GM19328 (cell line): ENCODE measurements around the gene PTPN7.
"Not testable (repeated sequence)": the region's sequence is repeated elsewhere in the genome, so short reads cannot be mapped to it uniquely, and the experiment has no call there.

Experiments
- ATAC-seq: cut with Tn5 transposase; IDR thresholded peaks from one replicate; pipeline ENCODE4 v1.9.1; 2021; ENCODE audit warnings: mild to moderate bottlenecking, moderate library complexity; ENCODE audit not compliant: unreplicated experiment

PTPN7 gene

DNA sequence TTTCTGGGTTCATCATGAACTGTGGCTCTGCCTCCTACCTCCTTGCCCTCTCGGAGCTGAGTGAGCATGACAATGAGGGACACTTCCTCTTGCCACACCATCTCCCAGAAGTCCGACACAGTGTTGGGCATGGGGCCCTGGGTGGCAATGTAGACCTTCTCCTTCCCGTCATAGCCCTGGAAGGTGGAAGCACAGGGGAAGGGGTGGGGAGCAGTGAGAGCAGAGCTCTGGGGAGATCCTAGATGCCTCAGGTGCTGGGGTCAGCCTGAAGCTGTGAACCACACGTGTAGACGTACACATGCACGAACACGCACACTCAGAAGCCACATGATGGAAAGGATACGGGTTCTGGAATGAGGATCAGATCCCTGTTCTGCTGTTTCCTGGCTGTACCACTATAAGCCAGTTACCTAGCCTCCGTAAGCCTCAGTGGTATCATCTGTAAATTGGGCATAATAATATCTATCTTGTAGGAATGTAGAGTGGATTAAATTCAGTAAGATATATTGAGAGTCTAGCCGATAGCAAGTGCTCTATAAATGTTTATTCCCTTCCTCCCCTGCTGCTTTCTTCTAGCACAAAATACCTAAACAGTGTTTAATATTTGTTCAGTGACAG is 6.1 kb downstream of the PTPN7 start:
- no peak for ATAC-seq

DNA sequence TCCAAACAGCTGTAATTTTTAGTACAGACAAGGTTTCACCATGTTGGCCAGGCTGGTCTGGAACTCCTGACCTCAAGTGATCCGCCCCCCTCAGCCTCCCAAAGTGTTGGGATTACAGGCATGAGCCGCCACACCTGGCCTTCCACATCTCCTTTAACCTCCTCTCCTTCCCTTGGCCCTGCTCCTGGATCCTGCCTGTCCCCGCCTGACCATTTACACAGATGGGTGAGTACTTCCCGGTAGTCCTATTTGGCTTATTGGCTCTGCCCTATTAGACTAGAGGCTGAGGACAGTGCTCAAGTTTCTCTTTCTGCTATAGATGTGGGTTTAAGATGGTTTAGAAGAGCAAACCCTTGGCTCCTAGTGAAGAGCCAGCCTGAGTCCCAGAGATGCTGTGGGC is 7.1 kb downstream of the PTPN7 start:
- no peak for ATAC-seq

DNA sequence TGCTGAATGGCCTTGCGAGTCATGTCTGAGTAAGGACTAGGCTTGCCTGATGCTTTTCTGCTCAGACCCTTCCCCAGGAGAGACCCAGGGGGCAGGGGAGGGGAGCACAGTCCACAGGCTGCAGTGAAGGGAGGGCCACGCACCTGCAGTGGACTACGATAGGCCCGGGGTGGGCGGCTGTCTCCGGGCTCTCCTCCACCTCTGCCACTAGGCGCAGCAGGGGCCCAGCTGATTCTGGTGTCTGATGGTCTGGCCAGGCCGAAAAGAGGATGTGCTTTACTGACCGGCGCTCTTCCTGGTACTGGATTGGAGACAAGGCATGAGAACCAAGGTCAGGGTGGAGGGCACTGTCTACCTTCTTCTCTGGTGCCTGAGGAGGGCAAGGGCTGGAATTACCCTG is 8.0 kb downstream of the PTPN7 start:
- ATAC-seq, result no peak

DNA sequence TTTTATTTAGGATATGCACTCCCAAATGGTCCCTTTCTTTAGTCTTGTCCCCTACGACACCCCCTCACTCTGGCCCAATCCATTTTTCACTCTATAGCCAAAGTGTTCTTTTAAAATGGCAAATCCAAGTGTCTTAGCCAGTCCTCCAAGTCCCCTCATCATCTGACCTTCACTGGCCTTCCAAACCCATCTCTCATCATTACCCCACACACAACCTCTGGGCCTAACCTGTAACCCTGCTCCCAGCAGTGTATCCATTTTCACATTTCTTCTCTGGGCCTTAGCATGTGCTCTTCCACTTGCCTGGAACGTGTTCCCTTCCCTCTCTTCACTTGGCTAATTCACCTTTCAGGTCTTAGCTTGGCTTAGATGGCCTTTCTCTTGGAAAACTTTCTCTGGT is 9.4 kb downstream of the PTPN7 start:
- no peak for ATAC-seq

DNA sequence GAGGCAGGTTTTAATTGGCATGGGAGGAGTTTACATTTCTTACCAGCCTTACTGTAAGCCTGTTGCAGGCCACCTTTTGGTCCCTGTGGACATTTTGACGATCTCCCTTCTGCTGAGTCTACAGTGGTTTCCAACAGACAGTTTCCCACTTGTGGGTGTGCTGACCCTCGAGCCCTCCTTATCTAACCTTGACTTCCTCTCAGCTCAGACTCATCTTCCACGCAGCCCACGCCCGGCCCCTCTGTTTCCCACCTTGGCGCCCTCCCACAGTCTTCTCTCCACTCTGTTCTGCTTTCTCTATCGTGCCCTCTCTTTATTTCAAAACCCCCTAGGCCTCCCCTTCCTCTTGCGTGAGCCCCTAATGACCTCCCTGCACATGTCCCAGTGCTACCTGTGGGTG is 9.8 kb downstream of the PTPN7 start:
- ATAC-seq, result no peak

DNA sequence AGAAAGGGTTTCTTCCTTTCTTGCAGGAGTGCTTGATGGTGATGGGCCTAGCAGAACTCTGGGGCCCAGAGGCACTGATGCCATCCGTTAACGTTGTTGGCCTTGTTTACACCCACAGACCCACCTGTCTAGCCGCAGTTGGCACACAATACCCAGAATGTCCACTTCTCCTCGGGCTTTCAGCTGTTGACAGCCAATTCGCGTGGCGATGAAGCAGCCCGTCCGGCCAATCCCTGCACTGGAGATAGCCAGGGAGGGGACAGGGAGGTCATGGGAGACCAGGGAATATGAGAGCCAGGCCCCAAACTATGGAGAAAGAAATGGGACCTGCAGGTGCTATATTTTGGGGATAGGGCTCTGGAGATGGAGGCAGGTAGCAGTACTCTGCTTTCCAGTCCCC is 10.2 kb downstream of the PTPN7 start:
- no peak for ATAC-seq

DNA sequence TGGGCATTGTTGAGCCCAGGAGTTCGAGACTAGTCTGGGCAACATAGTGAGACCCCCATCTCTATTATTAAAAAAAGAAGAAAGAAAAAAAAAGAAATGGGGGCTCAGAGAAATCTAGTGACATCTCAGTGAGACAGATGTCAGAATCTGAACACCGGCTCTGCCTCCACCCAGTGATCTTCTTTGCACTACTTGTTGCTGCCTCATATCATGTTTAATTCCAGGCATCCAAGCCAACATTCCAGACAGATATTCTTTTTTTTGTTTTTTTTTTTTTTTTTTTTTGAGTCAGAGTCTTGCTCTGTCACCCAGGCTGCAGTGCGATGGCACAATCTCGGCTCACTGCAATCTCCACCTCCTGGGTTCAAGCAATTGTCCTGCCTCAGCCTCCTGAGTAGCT is 10.8 kb downstream of the PTPN7 start:
- no peak for ATAC-seq

DNA sequence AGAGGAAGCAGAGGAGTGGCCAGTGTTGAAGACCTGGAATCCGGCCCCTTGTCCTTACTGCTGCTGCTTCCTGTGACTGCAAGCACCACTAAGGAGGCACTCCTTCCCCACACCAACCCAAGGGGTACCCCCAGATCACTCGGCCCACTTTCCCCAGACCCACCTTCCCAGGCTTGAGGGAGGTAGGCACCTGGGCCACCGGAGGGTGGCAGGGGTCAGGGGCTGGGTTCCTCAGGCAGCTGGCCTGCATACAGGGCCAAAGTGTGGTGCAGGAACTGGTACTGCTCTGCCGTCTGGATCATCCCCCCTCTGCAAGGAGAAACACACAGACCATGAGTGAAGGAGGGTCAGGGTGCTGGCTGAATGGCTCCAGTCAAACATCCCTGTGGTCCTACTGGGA is 12.0 kb downstream of the PTPN7 start:
- ATAC-seq, result no peak

DNA sequence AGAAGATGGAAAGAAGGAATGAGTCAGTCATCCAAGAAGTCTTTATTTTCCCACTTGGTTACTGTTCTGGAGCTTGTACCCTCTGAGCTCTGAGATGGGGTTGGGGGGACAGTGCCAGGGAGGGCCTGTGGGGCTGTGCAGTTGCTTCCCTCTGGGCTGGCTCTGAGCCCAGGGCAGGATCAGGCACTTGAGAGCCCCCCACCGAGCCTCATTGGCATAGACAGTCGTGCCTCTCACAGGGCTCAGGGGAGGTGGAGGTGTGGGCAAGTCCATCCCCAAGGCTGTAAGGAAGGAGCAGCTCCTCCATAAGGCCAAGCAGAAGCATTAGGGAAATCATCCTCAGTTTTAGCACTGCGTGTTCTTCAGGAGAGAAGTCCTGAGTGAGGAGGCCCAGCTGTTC is 13.4 kb downstream of the PTPN7 start:
- no peak for ATAC-seq

DNA sequence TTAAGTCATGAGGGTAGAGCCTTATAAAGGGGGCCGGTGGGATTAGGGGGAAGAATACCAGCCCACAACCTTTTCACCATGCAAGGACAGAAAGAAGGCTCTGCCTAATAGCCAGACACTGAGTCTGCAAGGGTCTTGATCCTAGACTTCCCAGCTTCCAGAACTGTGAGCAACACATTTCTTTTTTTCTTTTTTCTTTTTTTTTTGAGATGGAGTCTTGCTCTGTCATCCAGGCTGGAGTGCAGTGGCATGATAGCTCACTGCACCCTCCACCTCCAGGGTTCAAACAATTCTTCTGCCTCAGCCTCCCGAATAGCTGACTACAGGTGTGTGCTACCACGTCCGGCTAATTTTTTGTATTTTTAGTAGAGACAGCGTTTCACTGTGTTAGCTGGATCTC is 14.1 kb downstream of the PTPN7 start:
- no peak for ATAC-seq

DNA sequence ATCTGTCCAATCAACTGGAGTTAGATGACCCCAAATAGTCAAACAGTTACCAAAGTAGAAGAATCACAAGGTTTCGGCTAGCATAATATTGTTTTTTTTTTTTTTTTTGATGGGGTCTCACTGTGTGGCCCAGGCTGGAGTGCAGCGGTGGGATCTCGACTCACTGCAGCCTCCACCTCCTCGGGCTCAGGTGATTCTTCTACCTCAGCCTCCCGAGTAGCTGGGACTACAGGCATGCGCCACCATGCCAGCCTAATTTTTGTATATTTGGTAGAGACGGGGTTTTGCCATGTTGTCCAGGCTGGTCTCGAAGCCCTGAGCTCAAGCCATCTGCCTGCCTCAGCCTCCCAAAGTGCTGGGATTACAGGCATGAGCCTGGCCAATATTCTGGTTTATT is 14.7 kb downstream of the PTPN7 start:
- not testable (repeated sequence) for ATAC-seq

DNA sequence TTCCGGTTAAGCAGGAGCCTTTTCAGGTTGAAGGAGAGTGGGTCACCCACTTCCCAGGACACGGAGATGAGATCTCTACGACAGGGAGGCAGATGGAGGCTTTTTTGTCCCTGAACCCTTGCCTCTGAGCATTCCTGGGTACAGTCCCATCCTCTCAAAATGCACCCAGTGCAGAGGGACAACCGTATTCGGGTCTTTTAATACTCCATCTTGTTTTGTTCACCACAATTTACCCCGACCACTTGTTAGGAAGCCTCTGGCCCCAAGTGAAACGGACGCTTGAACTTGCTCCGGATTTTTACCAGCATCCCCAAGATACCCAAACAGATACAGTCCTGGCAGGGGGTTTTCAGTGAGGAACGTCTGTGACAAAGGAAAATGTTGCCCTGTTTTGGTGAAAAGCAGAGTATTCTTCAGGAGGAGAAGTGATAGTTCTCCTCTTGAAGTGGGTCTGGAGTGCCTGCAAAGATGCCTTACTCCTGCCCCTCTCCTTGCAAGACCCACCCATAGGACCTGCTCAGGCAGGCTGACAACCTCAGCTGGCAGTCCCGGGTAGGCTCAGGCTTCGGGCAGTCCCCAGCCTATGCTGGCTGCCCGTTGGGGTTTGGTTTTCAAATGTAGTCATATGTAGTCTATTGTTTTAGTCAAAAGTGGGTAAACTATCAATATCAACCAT is 15.2 kb downstream of the PTPN7 start:
- ATAC-seq, result no peak

DNA sequence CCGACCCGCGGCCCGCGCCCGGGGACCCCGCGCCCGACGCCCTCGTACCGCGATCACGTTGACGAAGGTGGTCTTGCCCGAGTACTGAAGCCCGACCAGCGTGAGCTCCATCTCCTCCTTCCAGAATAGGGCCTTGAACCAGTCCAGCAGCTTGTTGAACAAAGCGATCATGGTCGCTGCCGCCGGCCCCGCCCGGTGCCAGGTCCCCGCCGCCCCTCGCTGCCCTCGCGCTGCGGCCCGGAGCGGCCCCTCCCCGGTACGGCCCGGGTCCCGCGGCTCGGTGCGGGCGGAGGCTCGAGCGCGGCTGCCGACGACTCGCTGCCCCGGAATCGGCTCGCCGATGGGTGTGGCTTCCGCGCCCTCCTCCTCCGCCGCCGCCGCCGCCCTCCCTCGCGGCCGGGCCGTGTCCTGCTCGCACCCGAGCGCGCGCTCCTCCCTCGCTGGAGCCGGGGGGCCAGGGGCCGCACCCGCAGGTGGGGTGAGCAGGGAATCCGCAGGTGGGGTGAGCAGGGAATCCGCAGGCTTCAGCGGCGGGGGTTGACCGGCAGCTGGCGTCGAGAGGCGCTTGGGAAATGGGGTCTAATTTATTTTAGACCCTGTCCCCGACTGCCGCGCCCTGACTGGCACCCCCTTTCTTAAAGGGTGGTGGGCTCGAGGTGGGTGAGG is 15.9 kb downstream of the PTPN7 start, which contains the start of gene ARL8A:
Gene ARL8A, minus strand, starts transcription at position 336 of the 666 bp plus-strand sequence. Its CDS starts 165 bp downstream, at position 171.
- ATAC-seq, result peak; percentile 59

DNA sequence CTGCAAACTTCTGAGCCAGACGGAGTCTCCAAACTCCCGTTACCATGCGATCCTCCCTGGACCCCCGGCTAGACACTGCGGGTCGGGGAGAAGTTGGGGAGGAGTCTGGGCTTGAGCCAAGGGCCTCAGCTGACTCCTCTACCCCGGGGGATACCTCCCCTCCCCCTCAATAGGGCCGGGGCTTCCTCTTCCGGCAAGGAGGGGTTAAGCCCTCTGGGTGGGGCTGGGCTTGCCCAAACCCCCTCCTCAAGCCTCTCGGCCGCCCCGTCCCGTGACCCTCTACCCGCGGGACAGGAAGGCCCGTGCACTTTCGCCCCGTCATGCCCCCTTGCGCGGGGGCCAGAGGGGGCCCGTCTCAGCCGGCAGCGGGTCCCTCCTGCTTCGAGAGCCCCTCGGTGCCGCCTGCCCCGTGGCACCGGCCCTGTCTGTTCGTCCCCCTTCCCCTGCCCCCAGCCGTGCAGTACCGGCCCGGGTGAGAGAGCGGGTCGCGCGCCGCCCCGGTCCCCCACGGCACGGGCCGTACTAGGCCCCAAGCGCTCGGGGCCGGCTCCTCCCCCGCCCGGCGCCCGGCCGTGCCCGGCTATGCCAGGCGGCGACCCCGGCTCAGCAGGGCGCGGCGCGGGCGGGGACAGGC is 16.5 kb downstream of the PTPN7 start:
- ATAC-seq, result peak; percentile 47

DNA sequence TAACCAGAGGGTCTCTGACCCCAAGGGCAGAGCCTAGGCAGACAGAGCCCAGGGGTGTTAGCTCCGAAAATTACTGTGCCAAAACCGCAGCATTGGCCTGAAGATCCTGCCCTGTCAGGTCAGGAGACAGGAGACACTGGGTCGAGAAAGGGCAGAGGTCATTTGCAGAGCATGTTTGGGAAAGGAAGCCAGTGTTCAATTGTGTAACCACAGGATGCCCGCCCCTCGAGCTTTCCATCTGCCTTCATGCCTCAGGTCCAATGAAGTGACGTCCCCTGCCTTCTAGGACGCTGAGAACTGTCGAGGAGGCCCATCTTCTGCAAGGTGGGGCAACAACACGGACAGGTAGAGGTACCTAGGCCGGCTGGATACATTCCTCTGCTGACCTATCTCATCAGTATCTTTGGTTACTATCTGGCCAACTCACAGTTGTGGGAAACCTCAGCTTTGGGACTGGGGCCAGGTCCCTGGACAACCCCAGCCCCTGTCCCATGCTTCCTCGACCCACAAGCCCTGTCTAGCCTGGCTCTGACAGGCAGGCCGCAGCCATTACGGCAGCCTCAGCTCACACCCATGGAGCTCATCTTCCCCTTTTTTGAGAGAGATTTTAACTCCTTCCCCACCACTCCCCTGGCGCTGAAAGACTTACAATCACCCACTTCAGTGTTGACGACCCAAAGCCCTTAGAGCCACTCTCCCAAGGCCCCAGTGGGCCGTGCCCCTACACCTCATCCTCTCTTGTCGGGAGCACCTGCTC is 17.2 kb downstream of the PTPN7 start:
- ATAC-seq, result no peak

DNA sequence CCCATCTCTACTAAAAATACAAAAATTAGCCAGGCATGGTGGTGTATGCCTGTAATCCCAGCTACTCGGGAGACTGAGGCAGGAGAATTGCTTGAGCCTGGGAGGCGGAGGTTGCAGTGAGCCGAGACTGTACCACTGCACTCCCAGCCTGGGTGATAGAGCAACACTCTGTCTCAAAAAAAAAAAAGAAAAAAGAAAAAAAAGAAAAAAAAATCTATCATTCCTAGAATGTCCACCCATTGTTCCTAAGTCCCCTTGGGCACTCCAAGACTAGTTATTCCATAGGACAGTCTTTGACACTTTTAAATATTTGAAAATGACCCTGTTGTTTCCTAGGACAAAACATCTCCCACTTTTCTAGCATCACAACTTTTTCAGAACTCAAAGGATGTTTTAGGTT is 18.9 kb downstream of the PTPN7 start:
- not testable (repeated sequence) for ATAC-seq

DNA sequence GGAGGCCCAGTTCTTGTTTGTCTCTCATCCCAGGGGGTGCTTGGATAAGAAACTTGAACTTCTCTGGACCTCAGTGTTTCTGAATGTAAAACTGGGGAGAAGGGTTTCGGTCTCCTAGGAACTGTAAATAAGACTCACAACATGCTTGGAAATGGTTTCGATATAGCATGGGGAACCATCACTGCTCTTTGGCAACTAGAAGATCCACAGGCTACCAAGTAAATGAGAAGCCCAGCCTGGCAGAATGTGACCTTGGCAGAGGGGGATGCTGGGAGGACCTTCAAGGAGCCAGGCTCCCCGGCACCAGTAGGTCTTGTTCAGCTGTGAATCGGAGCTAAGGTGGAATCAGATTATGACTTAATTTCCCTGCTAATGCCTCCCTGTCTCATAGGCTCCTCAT is 19.6 kb downstream of the PTPN7 start:
- no peak for ATAC-seq

DNA sequence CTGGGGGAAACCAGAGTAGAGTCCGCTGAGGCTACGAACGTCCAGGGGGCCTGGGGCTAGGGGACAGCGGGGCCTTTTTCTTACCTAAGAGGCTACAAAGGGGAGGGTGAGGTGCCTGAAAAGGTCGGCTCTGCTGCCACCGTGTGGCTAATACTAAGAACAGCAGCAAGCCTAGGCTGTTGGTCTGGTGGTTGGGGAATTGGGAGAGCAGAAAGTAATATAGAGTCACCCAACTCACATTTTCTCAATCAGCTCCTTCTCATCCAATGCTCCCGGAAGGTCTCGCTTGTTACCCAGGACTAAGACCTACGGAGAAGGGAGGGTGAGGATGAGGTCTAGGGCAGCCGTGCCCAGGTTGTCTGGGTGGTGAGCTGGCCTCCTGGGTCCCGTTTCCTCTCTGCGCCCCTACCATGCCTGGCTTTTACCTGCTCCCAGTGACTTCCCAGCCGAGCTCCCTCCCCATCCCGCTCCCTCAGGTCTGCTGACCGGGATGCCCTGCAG is 25.1 kb downstream of the PTPN7 start:
- no peak for ATAC-seq

DNA sequence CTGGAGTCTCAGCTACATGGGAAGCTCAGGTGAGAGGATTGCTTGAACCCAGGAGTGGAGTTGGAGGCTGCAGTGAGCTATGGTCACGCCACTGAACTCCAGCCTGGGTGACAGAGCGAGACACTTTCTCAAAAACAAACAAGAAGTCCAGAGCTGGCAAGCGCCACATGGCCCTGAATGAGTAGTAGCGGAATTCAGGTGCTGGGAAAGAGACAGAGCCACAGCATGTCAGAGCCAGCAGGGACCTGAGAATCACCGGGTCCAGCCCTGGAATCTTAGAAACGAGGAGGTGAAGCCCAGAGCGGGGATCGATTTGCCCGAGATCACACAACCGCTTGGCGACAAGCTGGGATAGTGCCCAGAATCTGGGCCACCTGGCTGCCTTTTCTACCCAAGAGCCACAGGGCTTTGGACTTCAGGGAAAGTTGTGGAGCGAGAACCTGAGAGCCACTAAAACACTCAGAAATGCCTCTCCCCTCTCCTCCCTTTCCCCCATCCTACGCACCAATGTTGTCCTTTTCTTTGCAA is 25.7 kb downstream of the PTPN7 start:
- ATAC-seq, result no peak

DNA sequence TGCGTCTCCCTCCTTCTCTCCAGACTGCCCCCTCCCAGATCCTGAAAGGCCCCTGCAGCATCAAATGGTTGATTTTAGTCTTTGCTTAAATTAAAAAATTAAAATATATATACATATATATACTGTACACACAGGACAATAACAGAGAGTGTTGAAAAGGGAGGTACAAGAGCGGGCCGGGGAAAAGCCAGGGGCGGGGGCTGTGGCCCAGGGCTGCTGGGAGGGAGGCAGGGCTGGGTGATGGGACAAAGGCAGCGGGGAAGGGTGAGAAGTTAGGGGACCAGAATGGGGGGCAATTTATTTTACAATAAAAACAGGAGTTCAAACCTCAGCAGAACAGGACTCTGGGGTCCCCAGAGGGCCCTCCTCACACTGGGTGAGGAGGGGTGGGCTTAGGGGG is 26.4 kb downstream of the PTPN7 start:
- no peak for ATAC-seq

DNA sequence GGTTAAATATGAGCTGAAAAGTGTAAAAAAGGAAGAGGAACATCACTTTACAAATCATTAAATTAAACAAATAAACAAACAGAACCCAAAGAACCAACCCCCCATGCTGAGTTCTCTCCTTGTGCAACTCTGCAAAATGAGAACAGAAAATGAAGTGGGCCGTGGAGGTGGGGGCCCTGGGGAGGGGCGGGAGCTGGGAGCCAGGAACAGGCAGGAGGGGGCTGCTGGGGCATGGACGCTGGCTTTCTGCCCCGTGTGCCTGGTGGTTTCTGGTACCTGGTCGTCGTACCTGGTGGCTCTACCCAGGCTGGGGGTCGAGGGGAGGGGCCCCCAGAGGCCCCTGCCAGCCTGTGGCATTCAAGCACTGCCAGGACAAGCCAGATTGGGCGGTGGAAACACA is 26.9 kb downstream of the PTPN7 start:
- ATAC-seq, result no peak
